NCI-H1417 (cell line): ENCODE measurements around the gene ZNF800.
A peak's percentile ranks its signal among the peaks of the same experiment; 100 is the strongest.

Experiments used
- DNase-seq, 3 experiments: peaks; one replicate each; lab custom pipeline; 2025; lab: John Stamatoyannopoulos, UW

ZNF800 gene

DNA sequence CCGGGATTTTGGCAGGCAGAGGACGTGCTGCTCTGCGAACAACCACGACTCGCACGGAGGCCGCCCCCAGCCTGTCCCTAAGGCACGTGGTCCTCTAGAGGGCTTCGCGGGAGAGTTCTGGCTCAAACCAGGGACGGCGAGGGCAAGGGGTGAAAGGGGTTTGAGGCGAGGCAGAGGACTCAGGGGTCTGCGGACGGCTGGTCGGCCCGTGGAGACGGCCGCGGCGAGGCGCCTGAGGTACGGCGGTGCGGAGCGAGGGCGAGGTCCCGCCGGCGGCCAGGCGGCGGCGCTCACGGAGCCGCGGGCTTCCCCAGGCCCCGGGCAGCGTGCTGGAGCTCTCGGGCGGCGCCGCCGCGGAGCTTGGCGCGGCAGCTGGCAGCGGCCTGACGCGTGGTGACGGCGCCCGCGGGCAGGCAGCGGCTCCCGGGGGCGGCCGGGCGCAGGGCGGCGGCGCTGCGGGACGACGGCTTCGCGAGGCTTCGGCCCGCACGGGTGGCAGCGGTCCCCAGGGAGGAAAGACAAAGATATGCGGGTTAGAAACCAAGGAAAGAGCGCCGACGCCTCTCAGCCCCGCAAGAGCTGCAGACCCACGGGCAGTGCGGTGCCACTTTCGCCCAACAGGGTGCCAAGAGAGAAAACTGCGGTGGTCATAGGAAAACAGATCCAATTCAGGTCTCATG is 44.8 kb downstream of the ZNF800 start:
- DNase-seq = peak; percentile 62 to 86 (median 86)

- DNase-seq = no peak
Observed at GRCh38 chr7:127346575-127347256, 45.8 kb downstream of the ZNF800 start.

- no peak for DNase-seq
Observed at GRCh38 chr7:127342596-127342995, 49.9 kb downstream of the ZNF800 start.

DNA sequence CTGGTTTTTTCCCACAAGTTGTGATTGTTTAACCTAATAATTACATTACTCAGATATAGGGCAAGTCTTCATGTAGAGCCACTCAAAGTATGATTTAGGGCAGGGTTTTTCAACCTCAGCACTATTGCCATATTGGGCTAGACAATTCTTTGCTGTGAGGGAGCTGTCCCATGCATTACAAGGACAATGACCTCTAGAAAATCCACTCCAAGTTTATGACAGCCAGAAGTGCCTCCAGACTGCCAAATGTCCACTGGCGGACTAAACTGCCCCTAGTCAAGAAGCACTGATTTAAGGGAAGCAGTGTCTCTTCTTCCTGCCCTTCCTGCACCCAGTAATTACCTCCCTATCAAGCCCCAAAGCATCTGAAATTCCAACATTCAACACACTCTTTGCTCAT is 54.4 kb downstream of the ZNF800 start:
- no peak for DNase-seq

DNA sequence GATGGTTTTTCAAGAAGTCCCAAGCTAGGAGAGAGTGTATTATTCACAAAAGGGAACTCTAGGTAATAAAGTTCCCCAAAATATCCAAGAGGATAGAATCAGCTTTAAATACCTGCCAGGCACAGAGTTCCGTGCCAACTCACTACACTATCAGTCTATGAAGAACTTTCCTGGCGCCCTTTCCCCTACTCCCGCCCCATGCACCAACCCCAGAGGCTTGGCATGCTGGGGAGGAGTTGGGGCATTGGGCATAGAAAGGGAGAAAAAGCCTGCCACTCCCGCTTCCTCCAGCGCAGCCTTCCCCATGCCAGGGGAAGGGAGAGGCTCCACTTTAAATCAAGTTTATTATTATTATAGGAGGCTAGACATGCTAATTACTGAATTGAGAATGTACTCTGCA is 54.9 kb downstream of the ZNF800 start:
- DNase-seq = no peak

- no peak for DNase-seq
Observed at GRCh38 chr7:127336458-127336857, 56.0 kb downstream of the ZNF800 start.

DNA sequence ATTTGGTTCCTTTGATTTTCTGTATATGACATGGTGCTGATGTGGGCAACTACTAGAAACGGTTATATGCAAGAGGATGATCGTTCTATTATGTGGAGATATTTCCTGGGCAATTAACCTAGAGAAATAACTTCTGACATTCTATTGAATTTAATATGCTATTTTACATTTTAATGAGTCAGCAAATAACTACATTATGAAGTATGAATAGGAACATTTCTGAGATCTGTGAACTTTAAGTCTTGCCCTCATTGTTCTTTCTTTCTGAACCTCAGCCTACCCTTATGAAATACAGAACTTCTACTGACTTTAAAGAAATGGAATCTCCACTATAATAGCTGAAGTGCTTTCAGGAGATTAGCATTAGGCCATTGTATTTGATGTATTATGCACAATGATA is 59.6 kb downstream of the ZNF800 start:
- DNase-seq = no peak

DNA sequence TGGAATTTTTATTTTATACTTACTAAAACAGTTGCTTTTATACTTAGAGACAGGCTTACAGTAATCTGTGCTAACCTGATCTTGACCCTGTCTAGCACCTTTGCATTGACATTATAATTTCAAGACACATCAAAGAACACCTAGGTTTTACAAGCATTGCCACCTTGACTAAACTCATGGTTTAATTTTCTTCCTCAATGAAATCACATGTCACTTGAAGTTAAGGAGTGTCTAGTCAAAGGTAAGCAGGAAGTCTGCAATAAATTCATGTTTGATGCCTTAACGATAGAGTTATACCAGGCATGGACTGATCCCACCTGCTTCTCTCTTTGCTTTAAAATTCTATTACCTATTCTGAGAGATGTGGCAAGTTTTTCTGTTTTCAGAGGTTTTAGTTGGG is 62.4 kb downstream of the ZNF800 start:
- DNase-seq = no peak

DNA sequence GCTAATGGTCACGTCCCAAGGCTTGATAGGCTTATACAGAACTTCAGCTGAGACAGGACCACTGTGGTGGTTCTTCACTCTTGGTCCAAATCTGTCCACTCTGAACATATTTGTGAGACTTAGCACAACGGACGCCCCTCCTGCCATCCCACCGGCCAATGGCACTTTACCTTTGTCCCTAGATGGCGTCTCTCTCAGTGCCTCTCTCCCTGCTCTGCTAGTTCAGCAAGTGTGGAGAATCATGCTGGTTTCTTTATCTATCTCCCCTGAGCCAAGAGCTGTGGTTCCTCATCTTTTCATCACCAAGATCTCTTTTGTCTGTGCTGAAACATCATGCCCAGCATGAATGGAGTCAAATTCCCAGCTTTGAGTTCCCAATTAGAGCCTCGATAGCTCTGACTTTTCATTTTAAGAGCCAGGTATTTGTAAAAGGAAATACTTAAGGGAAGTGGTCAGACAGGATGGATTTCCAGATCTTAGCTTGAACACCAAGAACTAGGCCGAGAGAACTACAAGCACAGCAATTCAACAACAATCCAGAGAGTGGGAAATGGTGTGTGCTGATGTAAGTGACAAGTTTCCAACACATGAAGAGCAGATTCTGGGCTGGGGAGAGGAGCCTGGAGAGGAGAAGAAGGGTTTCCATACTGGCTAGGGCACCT is 69.5 kb downstream of the ZNF800 start:
- DNase-seq = no peak

GRCh38 chr7:127322351-127322750 is 70.2 kb downstream of the ZNF800 start:
- DNase-seq = no peak

- DNase-seq = no peak
Observed at GRCh38 chr7:127320974-127321373, 71.5 kb downstream of the ZNF800 start.
